K562 (cell line): ENCODE results near the gene SOWAHA. TPM values are rescaled to one million over a fixed set of nuclear protein-coding genes. Genes with fewer than 3 reads are reported as not detected.

ENCODE experiments used
- ATAC-seq: fragments of 200-7000 bp; cut with Tn5 transposase; 3 replicates; pipeline ENCODE4 v1.9.1; 2020; ENCODE audit warnings: moderate library complexity
- BruUV-seq: library from RNA; stranded (reverse); fragments of 400-500 nt; replicated peaks from 2 replicates; lab custom pipeline; 2021; lab: Mats Ljungman, UMichigan
- CTCF ChIA-PET: fragments of 300-600 bp; formaldehyde crosslinking; extraction: SDS; loops from one replicate; lab custom pipeline; 2021; ENCODE audit warnings: low intra/inter-chr PET ratio; lab: Yijun Ruan, JAX
- POLR2A ChIA-PET: fragments of 300-600, 350-650 bp; sonication (Branson Sonifier 250); formaldehyde crosslinking; extraction: SDS; loops from one replicate; lab custom pipeline; 2021; ENCODE audit warnings: antibody characterized with exemption, inconsistent platforms; lab: Yijun Ruan, JAX
- DNase-seq, 4 experiments: peaks; one replicate each; pipeline versions ENCODE4 v3.0.0 to v3.0.0-alpha.2; 2011 to 2018; ENCODE audit warnings: low spot score in 3 of 4, mixed read lengths in 3 of 4; ENCODE audit errors: extremely low read depth in 1 of 4
- FAIRE-seq: peaks from 2 replicates; lab custom pipeline; 2011; peaks lifted over from hg19 to GRCh38; lab: Jason Lieb, UNC
- H2AFZ ChIP-seq: 2 replicates; pipeline ENCODE4 v1.6.0; 2011; ENCODE audit warnings: low read depth, low read length, control low read depth, inconsistent platforms
- H3K27ac ChIP-seq: fragments of 200-600 bp; 3 replicates; pipeline ENCODE4 v1.8.0; 2011; ENCODE audit warnings: low read depth, mild to moderate bottlenecking, control low read depth, inconsistent platforms, low read length, moderate library complexity, mixed read lengths; ENCODE audit errors: extremely low read depth
- H3K27me3 ChIP-seq, 2 experiments: fragments of 300-600 bp in 1 of 2; 2 replicates in 1 of 2; 3 replicates in 1 of 2; pipeline versions ENCODE4 v1.6.0 to v1.8.0; 2011; ENCODE audit warnings: inconsistent platforms in 2 of 2, low read length in 2 of 2, mild to moderate bottlenecking in 1 of 2, mixed read lengths in 1 of 2, moderate library complexity in 1 of 2; ENCODE audit not compliant: control insufficient read depth in 2 of 2, insufficient read depth in 2 of 2
- H3K36me3 ChIP-seq: fragments of 300-600 bp; 3 replicates; pipeline ENCODE4 v1.8.0; 2011; ENCODE audit warnings: mild to moderate bottlenecking, low read length, inconsistent platforms; ENCODE audit not compliant: control insufficient read depth, insufficient read depth
- H3K4me1 ChIP-seq, 2 experiments: fragments of 200-600 bp in 1 of 2; replicated peaks in 1 of 2; 2 replicates in 1 of 2; 3 replicates in 1 of 2; pipeline versions ENCODE4 v1.5.1 to v1.8.0; 2011; ENCODE audit warnings: inconsistent platforms in 2 of 2, low read length in 2 of 2, mild to moderate bottlenecking in 1 of 2, mixed read lengths in 1 of 2, moderate library complexity in 1 of 2; ENCODE audit not compliant: control insufficient read depth in 2 of 2, insufficient read depth in 2 of 2
- H3K4me2 ChIP-seq: 2 replicates; pipeline ENCODE4 v1.6.1; 2011; ENCODE audit warnings: low read length, control low read depth, inconsistent platforms, mixed read lengths; ENCODE audit not compliant: insufficient read depth
- H3K4me3 ChIP-seq: fragments of 200-600 bp; sonication (generic), shearing (Covaris generic); 2 replicates; pipeline ENCODE4 v1.5.1; 2016; ENCODE audit warnings: control low read depth, inconsistent platforms
- H3K79me2 ChIP-seq: fragments of 200-600 bp; 3 replicates; pipeline ENCODE4 v1.8.0; 2011; ENCODE audit warnings: low read length, inconsistent platforms; ENCODE audit not compliant: control insufficient read depth, insufficient read depth
- H3K9ac ChIP-seq, 2 experiments: 2 replicates each; pipeline versions ENCODE4 v1.6.0 to v1.6.1; 2011; ENCODE audit warnings: low read depth in 2 of 2, low read length in 2 of 2, control low read depth in 1 of 2, inconsistent platforms in 1 of 2, mild to moderate bottlenecking in 1 of 2, mixed read lengths in 1 of 2; ENCODE audit not compliant: insufficient read depth in 1 of 2
- H3K9me1 ChIP-seq: one replicate; pipeline ENCODE4 v1.6.0; 2011; ENCODE audit warnings: inconsistent platforms, mild to moderate bottlenecking, low read length, moderate library complexity; ENCODE audit not compliant: control insufficient read depth, insufficient read depth
- H3K9me3 ChIP-seq: replicated peaks from 2 replicates; pipeline ENCODE4 v1.5.1; 2011; ENCODE audit warnings: low read depth, low read length, inconsistent platforms; ENCODE audit not compliant: control insufficient read depth, insufficient read depth
- H4K20me1 ChIP-seq: replicated peaks from 2 replicates; pipeline ENCODE4 v1.6.1; 2011; ENCODE audit warnings: low read length, inconsistent platforms, mixed read lengths; ENCODE audit not compliant: control insufficient read depth, insufficient read depth
- CTCF ChIP-seq, 3 experiments: IDR thresholded peaks in 2 of 3; conservative IDR thresholded peaks in 1 of 3; 2 replicates each; pipeline ENCODE4 v1.5.1; 2011 to 2012; ENCODE audit warnings: low read length in 3 of 3, mild to moderate bottlenecking in 3 of 3, control low read depth in 2 of 3, improper control_type of control experiment in 1 of 3, inconsistent platforms in 1 of 3, low read depth in 1 of 3, mixed read lengths in 1 of 3, moderate library complexity in 1 of 3; ENCODE audit not compliant: insufficient read depth in 2 of 3
- DLX4 ChIP-seq: fragments of 250-450 bp; sonication (Bioruptor Pico); IDR thresholded peaks from 2 replicates; pipeline ENCODE4 v1.6.1; 2021; ENCODE audit warnings: mild to moderate bottlenecking
- HNRNPL ChIP-seq: fragments of 200-400 bp; formaldehyde crosslinking; IDR thresholded peaks from 2 replicates; pipeline ENCODE4 v1.6.1; 2017; ENCODE audit warnings: low read depth, mild to moderate bottlenecking, low read length
- NR1H2 ChIP-seq: sonication (generic); formaldehyde crosslinking; IDR thresholded peaks from 2 replicates; pipeline ENCODE4 v1.4.0; 2020; ENCODE audit warnings: mild to moderate bottlenecking, missing genetic modification reagents
- POU5F1 ChIP-seq: fragments of 150-350 bp; IDR thresholded peaks from 2 replicates; pipeline ENCODE4 v1.6.1; 2014; ENCODE audit warnings: borderline replicate concordance, low read length, low read depth, mild to moderate bottlenecking; ENCODE audit not compliant: partially characterized antibody
- SAP30 ChIP-seq: fragments of 200-600 bp; sonication (generic); IDR thresholded peaks from 2 replicates; pipeline ENCODE4 v1.6.1; 2012; ENCODE audit warnings: borderline replicate concordance, low read depth, mild to moderate bottlenecking, moderate library complexity, low read length, control low read depth, inconsistent platforms; ENCODE audit not compliant: insufficient read depth, poor library complexity, severe bottlenecking
- TSC22D4 ChIP-seq: fragments of 450-650 bp; IDR thresholded peaks from 2 replicates; pipeline ENCODE4 v1.6.1; 2016; ENCODE audit warnings: missing genetic modification characterization, missing biosample characterization, control low read depth
- ZNF398 ChIP-seq: fragments of 250-450 bp; sonication (Bioruptor Pico); IDR thresholded peaks from 2 replicates; pipeline ENCODE4 v1.8.0; 2021; ENCODE audit warnings: moderate library complexity, mild to moderate bottlenecking, inconsistent platforms
- ZNF778 ChIP-seq: fragments of 450-650 bp; formaldehyde crosslinking; IDR thresholded peaks from 2 replicates; pipeline ENCODE4 v1.4.0; 2020; ENCODE audit warnings: mild to moderate bottlenecking, moderate library complexity
- WGBS: fragments of 100-300 bp; shearing (Covaris generic); methylation state at CpG from one replicate; pipeline ENCODE4 v1.1.6; 2016; ENCODE audit warnings: low coverage, mixed read lengths; ENCODE audit not compliant: insufficient coverage; ENCODE audit errors: missing lambda C conversion rate; 5-methylcytosine and 5-hydroxymethylcytosine counted together
- in situ Hi-C: fragments of 300-500 bp; cut with MboI; formaldehyde crosslinking; loops from 4 replicates; pipeline ENCODE4 v1.15.0; 2018; ENCODE audit warnings: inconsistent platforms, mixed read lengths
- intact Hi-C: fragments of 100-400 bp; cut with micrococcal nuclease; formaldehyde crosslinking; loops from 2 replicates; pipeline ENCODE4 v1.14.2; 2022
- polyA plus RNA-seq, 8 experiments: library from polyadenylated mRNA; depleted of rRNA in 4 of 8; stranded (reverse) in 5 of 8; unstranded in 3 of 8; fragments of >200 nt; fragmentation: Nextera tagmentation in 2 of 8; fragmentation: Illumina TruSeq in 1 of 8; extraction: Ambion mirVana in 2 of 8; extraction: Trizol in 1 of 8; gene quantifications; 2 replicates each; pipeline versions ENCODE4 v1.2.1 to v1.2.3, GENCODE V29; 2011 to 2014; ENCODE audit warnings: inconsistent platforms in 1 of 8, missing spikeins in 1 of 8
- total RNA-seq, 7 experiments: library from RNA; depleted of rRNA in 6 of 7; stranded (reverse); fragments of >200 nt in 6 of 7; fragmentation: Illumina TruSeq in 2 of 7; extraction: Trizol in 2 of 7; gene quantifications; 2 replicates each; pipeline versions ENCODE4 v1.2.1 to v1.2.3, GENCODE V29; 2011 to 2021; ENCODE audit warnings: low replicate concordance in 1 of 7

Gene SOWAHA
- total and polyA plus RNA-seq, 9 of the 15 experiments (the other 6 are each of a cell fraction or from before 2014, with no cell fraction given) = not detected

- BruUV-seq = no TSS peak
- Histone ChIP-seq H3K4me1 (peaks cover 2 to 12% of the 10 kb centered on the region in 2 experiments; a peak in 3 of 5 replicates), H3K36me3 (no peaks in the 10 kb centered on the region), H3K27me3 (no peaks in the 10 kb centered on the region), H4K20me1 (no peaks in the 10 kb centered on the region), H3K79me2 (no peaks in the 10 kb centered on the region), H3K27ac (no peak overlapping the region), H3K9me1 (no peaks in the 10 kb centered on the region), H3K4me3 (no peak overlapping the region), H3K9me3 (no peaks in the 10 kb centered on the region), H3K9ac (no peak overlapping the region), H2AFZ (no peak overlapping the region), H3K4me2 (no peak overlapping the region)
- in situ Hi-C loops (no loop called here), intact Hi-C loops (no loop called here)
- ChIA-PET CTCF (no interaction called here), POLR2A (interaction anchor here (0.6 kb wide), 2 partner anchors 15 kb away, joined by 3 to 4 read pairs; no protein-coding TSS in a partner anchor)
- DNase-seq (no peak), ATAC-seq (no peak), FAIRE-seq (peak; percentile 15)
- TF ChIP-seq SAP30 = no peak
- no peak for TF ChIP-seq CTCF (IDR thresholded peaks at IDR 0.05 in 2 of 3, conservative IDR thresholded peaks at IDR 0.05 in 1 of 3; ENCODE audit: insufficient read depth in 2 of 3, low read depth in 1 of 3, low read length in 3 of 3)
- no peak for TF ChIP-seq NR1H2 (CRISPR knock-in tag)
- TF ChIP-seq POU5F1 = no peak
- no peak for TF ChIP-seq HNRNPL
- TF ChIP-seq ZNF398 (CRISPR knock-in tag) = no peak
- no peak for TF ChIP-seq DLX4 (CRISPR knock-in tag)
- no peak for TF ChIP-seq ZNF778
- no peak for TF ChIP-seq TSC22D4 (tag)
- 46% methylated on average over 2 of the region's 2 CpGs for WGBS
Observed at GRCh38 chr5:132816083-132816482, 3.0 kb downstream of the SOWAHA start.
